Kasumi-1 (cell line): Measurements from ENCODE around the gene AADACL4.

Experiments used
- DNase-seq, 2 experiments: peaks; one replicate each; lab custom pipeline; 2025; lab: John Stamatoyannopoulos, UW

Gene AADACL4

DNA sequence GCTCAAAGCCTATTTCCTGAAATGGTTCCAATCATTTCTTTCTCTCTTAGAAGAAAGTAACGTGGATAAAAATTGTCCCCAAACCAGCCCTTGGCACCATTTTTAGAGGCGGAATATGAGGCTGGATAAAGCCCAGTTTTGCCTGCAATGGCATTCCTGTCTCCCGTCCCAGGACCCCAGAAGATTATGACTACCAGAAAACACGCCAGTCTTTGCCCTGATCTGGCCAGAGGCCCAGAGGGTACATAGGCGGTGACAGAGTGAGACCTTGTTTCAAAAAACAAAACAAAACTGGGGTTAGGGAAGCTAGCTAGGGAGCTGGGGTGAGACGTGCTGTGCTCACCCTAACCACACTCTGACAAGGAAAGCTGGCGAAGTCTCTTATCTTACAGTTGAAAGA, at the start of gene AADACL4:
Gene AADACL4, plus strand, starts transcription at position 301 of the 400 bp plus-strand sequence. CDS start 462 bp downstream, outside the sequence.
- no peak for DNase-seq

DNA sequence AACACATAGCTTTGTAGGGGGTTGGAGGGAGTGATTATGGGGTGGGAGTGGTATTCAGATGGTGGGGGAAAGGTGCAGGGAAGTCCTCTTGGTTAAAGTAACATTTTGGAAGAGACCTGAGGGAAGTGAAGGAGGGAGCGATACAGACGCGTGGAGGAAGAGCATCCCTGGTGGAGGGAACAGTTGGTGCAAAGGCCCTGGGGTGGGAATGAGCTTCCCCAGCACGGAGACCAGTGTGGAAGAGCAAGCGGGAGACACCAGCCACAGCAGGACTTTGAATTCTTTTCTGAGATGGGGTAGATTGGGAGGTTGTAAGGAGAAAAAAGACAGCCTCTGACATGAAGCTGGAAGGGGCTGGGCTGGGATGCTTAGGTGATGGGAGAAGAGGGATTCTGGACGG, 49.4 kb upstream of the AADACL4 start:
- DNase-seq: no peak

DNA sequence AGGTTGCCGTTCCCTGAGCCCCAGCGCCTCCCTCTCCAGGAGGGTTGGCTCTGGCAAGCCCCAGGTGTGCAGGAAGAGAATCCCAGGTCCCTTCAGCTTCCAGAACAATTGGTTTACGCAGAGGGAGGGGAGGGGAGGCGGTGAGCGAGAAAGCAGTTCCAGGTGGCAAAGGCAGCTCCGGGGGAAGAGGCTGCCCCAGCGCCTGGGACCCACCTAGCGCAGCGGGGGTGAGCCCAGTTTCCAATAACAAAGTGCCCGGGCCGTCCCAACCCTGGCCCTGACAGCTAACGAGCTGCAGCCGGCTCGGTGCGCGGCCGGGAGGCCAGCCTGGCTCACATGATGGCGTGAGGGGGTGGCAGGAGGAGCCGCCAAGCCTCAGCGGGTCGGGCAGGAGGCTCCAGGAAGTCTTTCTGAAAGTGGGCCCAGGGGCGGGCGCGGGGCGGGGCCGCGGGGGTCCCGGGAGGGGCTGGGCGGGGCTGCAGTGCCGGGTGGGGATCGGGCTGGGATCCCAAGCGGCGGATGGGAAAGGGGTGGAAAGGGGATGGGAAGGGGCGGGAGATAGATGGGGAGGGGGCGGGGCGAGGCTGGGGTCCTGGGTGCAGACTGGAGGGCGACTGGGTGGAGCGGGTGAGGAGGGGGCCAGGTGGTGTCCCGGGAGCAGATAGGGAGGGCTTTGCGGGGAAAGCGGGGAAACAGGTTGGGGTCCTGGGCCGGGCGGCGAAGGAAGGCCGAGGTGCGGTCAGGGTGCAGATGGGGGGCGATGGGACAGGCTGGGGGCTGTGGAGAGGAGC, 48.7 kb upstream of the AADACL4 start:
- no peak for DNase-seq

DNA sequence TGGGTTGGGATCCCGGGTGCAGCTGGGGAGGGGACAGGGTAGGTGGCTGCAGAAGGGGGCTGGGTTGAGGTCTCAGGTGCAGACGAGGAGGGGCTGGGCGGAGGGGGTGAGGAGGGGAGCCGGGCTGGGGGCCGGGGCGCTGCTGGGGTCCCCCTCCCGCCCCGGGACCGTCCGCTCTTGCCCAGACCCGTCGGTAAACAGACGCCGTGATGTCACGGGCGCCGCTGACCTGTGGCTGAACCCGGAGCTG, 48.2 kb upstream of the AADACL4 start:
- DNase-seq: no peak

DNA sequence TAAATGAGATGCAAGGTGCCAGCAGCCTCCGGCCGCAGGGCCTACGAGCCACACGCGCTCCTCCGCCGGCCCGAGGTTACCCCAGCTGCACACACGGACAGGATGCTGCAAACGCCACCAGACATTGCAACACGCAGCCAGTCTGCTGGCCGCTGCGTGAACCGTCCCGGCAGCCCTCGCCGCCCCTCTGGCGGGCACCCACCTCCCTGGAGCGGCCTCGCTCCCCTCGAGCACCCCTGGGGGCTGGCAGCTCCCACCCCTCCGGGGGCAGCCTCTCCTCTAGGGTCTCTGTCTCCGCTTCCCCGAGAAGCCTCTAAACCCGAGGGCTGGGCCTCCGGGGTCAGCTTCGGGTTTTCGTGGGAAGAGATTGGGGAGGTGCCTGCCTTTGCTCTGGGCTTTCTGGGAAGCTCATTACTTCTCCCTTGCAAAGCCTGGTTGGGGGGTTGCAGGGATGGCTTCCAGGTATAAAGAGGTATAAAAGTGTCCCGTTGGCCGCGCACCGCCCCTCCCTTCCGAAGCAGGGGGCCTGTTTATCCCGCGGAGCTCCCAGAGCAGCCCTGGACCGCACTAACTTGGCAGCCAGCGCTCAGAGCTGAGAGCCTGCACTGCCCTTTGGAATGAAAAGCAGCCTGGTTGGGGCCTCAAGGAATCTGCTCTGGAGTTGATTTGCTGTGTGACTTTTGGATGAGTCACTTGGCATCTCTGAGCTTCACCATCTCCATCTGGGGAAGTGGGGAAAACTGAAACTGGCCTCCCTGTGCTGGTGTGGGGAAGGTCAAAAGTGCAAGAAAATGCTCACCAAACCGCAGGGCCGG, 47.7 kb upstream of the AADACL4 start:
- no peak for DNase-seq

DNA sequence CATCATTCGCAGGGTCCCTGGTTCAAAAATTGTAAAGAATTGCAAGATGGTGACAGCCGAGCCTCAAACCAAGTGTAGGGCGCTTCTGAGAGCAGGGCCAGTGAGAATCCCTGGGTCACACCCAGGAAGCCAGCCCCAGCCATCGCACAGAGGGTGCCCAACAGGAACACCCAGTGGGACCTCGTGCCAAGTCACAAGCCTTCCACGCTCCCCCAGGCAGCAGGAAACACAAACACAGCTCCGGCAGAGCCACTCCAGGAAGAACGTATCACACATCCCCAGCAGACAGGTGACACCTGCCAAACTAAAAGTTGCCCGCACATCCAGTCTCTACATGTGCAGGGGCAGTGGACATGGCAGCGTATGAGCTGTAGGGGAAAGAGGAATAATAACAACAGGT, 46.1 kb upstream of the AADACL4 start:
- no peak for DNase-seq

DNA sequence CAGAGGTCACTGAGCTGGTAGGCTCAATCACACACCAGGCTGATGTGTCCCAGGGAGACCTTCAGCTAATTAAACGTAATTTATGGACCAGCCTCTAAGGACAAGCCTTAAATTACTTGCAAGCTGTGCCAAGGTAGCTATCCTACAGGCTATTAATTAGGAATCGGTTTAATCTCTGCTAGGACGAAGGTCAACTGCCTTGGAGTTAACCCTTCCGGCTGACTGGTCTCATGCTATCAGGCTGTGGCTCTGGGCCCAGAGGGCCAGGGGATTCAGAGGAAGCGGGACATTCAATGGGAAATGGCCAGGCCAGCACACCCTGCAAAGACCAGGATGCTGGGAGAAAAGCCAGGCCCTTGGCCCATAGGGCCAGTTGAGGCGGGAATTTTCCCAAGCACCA, 44.9 kb upstream of the AADACL4 start:
- no peak for DNase-seq

DNA sequence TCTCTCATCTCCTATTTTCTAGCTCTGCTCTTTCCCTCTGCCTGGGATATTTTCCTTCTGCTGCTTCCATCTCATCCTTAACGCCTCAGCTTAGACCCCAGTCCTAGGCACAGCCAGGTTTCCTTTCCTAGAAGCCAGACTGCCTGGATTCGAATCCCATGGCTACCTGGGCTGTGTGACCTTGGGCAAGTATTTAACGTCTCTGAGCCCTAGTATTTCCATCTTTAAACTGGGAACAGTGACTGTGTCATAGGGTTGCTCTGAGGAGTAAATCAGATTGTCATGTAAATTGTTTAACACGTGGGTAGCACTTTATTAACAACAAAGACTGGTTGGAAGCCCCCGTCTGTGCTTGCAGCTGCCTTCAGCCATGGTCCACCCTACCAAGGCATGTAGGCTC, 44.2 kb upstream of the AADACL4 start:
- no peak for DNase-seq

DNA sequence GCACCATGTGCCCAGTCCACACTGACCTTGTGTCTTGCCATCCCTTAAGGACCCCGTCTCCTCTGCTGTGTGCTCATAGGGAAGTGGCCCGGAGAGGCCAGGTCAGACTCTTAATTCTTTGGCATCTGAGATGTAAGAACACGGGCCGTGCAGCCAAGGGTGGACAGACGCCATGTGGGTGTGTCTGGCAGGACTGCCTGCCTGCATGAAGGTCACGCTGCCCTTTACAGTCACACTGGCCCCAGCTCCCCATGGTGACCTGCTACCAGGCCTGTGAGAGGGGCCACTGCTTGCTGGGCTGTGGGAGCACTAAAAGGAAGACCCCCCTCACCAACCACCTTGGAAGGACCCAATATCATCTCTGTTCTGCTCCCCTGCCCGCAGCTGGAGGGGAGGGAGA, 43.5 kb upstream of the AADACL4 start:
- DNase-seq: no peak

DNA sequence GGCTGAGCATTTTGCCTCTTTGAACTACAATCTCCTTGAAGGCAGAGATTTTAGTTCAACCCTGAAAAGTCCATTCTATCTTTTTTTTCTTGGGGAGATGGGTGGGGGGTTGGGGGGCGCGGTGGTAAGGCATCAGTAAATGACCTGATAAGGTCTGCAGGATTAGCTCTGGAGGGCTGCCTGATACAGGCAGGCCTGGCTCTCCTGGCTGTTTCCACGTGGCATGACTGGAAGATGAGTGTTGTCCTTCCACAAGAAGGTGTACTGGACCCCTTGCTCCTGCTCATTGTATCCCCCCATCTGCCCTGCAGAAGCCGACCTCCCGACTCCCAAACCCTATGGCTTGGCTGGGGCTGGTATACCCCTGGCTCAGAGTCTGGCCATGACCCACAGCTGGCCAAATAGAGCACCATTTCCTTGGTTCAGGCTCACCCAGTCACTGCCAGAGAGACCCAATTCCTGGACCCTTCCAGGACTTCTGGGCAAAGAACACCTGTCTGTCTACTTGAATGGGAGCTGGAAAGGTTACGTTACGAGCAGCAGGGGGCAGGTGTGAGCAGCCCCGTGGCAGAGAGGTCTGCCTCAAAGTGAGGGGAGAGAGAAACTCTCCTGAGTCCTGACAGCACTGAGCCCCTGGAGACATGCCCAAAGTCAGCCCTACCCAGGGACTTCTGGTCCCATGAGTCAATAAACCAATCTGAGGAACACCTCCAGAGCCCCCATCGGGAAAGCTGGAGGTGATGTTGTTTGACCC, 42.8 kb upstream of the AADACL4 start:
- peak; percentile 25 to 68 for DNase-seq

DNA sequence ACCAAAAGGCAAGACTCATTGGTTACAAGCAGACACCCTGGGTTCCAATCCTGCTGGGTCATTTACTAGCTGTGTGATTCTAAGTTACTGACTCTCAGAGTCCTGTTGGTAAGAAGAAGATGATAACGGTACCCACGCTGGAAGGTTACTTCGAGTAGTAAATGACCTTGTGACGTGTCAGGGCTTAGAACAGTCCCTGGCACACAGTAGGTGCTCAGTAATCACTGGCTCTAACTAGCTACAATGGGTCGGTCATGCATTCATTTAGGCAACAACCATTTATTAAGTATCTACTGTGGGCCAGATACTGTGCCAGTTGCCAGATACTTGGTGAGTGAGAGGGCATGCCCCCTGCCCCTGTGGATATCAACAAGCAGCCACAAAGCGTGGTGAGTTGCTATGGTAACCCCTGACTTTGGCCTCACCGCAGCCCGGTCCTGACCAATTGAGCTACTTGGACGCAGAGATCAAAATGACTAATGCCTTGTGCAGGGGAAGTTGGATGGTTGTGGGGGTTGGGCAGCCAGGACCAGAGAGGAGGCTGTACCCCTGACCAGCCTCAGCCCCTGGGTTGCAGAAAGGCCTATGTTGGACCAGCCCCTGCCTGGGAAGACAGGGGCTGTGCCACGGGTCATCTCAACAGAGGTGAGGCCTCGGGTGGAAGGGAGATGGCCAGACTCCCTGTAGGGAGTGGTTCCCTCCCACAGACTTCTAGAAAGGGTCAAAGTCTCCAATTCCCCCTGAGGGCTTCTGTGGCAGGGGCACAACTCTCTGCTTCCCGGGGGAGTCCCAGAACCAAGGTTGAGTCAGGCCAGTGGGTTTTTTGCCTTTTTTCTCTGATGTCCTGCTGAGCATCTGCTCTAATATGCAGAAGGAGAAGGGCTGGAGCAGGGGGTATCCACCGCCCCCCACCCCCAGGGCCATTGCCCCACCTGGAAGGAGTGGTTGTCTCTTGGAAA, 41.9 kb upstream of the AADACL4 start:
- no peak for DNase-seq

DNA sequence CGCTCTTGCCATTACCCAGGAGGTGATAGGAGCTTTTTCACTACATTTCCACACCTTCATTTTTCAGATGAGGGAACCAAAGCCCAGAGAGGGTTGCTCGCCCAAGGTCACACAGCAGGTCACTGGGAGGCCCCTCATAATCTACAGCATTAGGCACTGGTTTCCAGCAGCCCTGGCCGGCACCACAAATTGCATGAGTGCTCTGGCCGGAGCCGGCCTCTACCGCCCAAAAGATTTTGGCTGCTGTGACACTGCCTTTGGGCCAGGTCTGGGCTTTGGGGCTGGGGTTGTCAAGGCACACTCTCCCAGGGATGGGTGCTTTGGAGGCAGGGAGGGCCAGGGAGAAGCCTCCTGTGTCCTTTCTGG, 41.2 kb upstream of the AADACL4 start:
- no peak for DNase-seq

DNA sequence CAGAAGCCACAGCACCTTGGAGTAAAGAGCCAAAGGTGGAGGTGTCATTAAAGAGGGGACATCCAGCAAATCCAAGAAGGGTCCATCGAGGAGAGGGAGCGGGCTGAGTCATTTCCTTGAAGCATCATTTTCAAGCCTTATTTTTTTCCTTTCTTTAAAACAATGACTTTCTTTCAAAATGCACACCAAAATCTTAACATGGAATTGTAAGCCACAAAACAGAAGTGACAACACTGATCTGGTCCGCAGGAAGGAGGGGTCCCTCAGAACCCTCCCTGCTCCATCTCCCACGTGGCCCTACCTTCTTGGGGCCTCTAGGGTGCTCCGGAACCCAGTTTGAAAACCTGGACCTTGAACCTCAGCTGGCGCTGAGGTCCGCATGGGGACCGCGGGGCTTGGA, 40.7 kb upstream of the AADACL4 start:
- DNase-seq: no peak

DNA sequence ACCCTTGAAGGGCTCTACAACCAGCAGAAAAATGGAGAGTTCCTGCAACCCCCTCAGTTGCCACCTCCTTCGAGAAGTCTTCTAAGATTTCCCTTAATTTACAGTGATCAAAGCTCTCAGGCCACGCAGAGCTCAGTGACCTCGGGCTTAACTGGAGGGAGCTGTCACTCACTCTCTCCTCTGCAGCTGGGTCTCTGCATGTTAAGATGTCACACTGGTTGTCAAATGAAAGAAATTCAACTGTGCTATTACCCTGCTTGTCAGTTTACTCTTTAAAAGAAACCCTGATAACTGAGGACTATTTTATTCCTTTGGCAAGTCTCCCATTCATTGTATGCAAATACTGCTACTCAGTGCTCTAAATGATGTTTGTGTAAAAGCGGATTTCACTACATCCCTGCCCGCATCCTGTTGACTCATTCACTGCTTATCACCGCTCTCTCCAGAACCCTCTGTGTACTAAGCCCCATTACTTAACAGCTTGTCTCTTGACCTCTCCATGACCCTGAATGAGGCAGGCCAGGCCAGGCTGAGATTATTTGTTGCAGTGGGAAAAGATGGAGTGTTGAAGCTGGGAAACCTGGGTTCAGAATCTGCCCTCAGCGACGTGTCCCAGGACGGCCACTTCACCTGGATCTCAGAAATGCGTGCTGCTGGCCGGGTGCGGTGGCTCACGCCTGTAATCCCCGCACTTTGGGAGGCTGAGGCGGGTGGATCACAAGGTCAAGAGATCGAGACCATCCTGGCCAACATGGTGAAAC, 39.6 kb upstream of the AADACL4 start:
- peak; percentile 32 to 44 for DNase-seq

DNA sequence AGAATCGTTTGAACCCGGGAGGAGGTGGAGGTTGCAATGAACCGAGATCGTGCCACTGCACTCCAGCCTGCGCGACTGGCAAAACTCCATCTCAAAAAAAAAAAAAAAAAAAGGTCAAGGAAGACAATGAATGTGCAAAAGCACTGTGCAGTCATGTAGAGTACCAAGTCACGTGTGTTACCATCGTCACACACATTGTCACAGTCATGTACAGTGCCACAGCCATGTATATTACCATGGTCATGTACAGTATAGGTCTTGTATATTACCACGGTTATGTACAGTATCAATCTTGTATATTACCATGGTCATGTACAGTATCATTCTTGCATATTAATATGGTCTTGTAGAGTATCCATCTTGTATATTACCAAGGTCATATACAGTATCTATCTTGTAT, 38.9 kb upstream of the AADACL4 start:
- DNase-seq: no peak

DNA sequence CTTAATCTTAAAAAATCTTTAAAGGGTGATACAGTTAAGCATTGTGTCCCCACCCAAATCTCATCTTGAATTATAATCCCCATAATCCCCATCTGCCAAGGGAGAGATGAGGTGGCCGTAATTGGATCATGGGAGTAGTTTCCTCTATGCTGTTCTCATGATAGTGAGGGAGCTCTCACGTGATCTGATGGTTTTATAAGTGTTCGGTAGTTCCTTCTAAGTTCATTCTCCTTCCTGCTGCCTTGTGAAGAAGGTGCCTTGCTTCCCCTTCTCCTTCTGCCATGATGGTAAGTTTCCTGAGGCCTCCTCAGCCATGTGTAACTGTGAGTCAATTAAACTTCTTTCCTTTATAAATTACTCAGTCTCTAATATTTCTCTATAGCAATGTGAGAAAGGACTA, 36.6 kb upstream of the AADACL4 start:
- DNase-seq: no peak

DNA sequence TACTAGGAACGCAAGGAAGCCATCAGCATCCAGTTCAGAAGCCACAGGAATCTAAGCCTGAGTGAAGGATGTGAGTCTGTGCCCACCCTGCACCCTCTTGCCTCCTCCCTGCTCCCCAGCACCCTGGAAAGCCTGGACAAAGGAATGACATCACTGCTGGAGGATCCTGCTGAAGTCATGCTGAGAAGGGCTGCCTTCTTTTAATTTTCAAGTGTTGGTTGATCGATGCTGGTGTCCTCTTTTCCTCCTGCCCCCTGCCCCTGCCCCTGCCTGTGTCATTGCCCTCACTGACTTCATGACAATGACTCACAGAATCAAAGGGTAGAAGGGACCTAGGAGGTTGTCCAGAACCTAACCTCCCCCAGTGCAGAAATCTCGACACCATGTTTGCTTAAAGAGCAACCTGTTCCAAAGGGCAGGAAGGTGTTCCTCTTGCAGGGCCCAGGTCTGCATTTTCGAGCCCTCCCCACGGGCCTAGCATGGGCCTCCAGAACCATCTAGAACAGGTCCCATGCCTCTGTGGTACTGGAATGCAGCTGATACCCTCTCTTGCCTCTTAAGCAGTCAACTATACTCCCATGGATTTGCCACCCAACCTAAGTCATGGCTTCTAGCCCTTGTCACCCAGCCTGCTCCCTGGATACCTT, 35.5 kb upstream of the AADACL4 start:
- no peak for DNase-seq

DNA sequence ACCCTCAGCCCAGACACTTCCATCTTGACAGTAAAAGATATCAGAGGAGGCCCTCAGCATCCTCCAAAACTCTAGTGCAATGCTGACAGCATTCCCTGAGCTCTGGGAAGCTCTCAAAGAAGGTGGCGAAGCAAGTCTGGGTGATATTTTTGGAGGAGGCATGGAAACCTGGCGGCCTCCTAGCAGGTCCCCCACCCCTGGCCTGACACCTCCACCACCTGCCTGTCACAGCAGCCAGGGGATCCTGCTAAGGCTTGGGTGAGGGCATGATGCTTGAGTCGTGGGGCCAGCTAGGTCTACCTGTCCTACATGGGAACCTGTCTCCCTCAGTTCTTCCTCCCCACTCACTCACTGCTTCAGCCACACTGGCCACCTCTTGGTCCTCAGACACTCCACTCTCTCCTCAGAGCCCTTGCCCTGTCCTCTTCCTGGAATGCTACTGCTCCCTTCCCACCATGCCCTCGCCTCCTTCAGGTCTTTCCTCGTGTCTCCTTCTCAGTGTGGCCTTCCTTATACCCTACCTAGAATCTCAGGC, 34.3 kb upstream of the AADACL4 start:
- no peak for DNase-seq

DNA sequence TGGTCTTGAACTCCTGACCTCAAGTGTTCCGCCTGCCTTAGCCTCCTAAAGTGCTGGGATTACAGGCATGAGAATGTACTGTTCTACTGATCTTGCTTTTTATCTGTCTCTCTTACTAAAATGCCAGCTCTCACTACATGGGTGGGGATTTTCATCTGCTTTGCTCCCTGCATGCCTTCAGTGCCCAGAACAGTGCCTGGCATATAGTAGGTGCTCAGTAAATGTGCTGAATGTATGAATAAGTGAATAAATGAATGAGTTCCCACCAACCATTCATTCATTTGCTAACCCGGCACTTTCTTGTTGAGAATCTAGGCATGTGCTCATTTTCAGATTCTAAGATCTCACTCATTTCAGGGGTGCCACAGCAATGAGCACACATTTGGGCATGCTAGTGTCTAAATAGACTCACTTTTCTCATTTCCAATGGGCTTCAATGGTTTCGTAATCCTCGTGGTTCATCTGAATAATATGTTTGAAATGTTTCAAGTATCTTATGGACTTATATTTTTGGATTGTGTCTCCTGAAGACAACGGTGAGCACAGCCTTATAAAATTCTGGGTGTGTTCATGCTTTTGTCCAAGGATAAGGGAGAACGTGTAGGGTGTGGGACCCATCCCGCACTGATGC, 33.5 kb upstream of the AADACL4 start:
- no peak for DNase-seq

DNA sequence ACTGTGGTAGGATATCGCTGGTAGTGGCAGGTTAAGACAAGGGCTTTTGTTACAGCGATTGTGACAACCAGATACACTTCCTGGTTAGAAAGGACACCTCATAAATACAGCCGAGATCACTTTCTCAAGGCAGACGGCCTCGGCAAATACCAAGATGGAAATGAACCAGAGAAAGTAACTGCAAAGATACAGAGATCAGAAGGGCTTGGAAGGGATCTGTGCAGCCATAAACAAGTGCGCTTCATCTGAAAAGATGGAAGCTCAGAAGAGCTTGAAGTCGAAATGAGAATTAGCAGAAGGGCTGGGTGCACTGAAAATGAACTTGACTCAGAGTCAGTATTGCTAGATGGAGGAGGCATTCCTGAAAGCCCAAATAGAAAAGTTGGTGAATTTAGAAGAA, 32.9 kb upstream of the AADACL4 start:
- no peak for DNase-seq
